Natural killer cell (primary cell): Measurements from ENCODE around the gene GSN. TPM values are rescaled to one million over a fixed set of nuclear protein-coding genes. Genes with fewer than 3 reads are reported as not detected.

Source experiments
- ATAC-seq, 3 donors: fragments of 150-1000 bp in 2 of 3; fragments of 200-7000 bp in 1 of 3; cut with Tn5 transposase; 1 replicate in 1 of 3; 2 replicates in 2 of 3; pipeline ENCODE4 v1.10.0; 2021; ENCODE audit warnings: mild to moderate bottlenecking in 2 of 3, moderate library complexity in 2 of 3
- DNase-seq, 2 donors: peaks; one replicate each; pipeline versions ENCODE4 v3.0.0 to v3.0.0-alpha.2; 2013 to 2021; ENCODE audit warnings: mixed read lengths in 1 of 2
- H3K27ac ChIP-seq: one replicate; pipeline ENCODE4 v1.5.1; 2013; ENCODE audit warnings: mild to moderate bottlenecking, low read length
- H3K27me3 ChIP-seq: one replicate; pipeline ENCODE4 v1.6.1; 2013; ENCODE audit warnings: low read length; ENCODE audit not compliant: control insufficient read depth, insufficient read depth
- H3K36me3 ChIP-seq: one replicate; pipeline ENCODE4 v1.6.1; 2013; ENCODE audit warnings: low read length; ENCODE audit not compliant: control insufficient read depth, insufficient read depth
- H3K4me1 ChIP-seq: one replicate; pipeline ENCODE4 v1.6.1; 2013; ENCODE audit warnings: low read length; ENCODE audit not compliant: control insufficient read depth, insufficient read depth
- H3K4me3 ChIP-seq: one replicate; pipeline ENCODE4 v1.5.1; 2013; ENCODE audit warnings: low read length
- H3K9me3 ChIP-seq: one replicate; pipeline ENCODE4 v1.6.1; 2013; ENCODE audit warnings: low read length; ENCODE audit not compliant: control insufficient read depth, insufficient read depth
- H3K27ac Mint-ChIP-seq, 2 donors: one replicate each; pipeline ENCODE4 v1.8.0; 2022; ENCODE audit warnings: mild to moderate bottlenecking in 2 of 2, mixed read lengths in 2 of 2, moderate library complexity in 1 of 2
- H3K27me3 Mint-ChIP-seq, 2 donors: one replicate each; pipeline ENCODE4 v1.8.0; 2022; ENCODE audit warnings: low read depth in 2 of 2, mixed read lengths in 2 of 2
- H3K36me3 Mint-ChIP-seq: one replicate; pipeline ENCODE4 v1.8.0; 2022; ENCODE audit warnings: mixed read lengths
- H3K4me1 Mint-ChIP-seq, 2 donors: one replicate each; pipeline ENCODE4 v1.8.0; 2022; ENCODE audit warnings: mixed read lengths in 2 of 2
- H3K4me3 Mint-ChIP-seq: one replicate; pipeline ENCODE4 v1.8.0; 2022; ENCODE audit warnings: mild to moderate bottlenecking, moderate library complexity, mixed read lengths
- H3K9me3 Mint-ChIP-seq, 2 donors: one replicate each; pipeline ENCODE4 v1.8.0; 2022; ENCODE audit warnings: mixed read lengths in 2 of 2
- CTCF ChIP-seq: fragments of 200-600 bp; IDR thresholded peaks from one replicate; pipeline ENCODE4 v1.8.0; 2022; ENCODE audit warnings: antibody characterized with exemption
- WGBS: methylation state at CpG from one replicate; pipeline ENCODE4 v1.1.7; 2013; ENCODE audit warnings: missing lambda C conversion rate; ENCODE audit not compliant: insufficient coverage; 5-methylcytosine and 5-hydroxymethylcytosine counted together
- intact Hi-C: fragments of 100-400 bp; cut with micrococcal nuclease; formaldehyde crosslinking; loops from one replicate; pipeline ENCODE4 v1.14.2; 2022
- total RNA-seq, 4 donors: library from RNA; stranded (reverse); fragments of 120-200 nt in 1 of 4; gene quantifications; one replicate each; pipeline versions ENCODE4 v1.2.3 to v1.2.4, GENCODE V29; 2013 to 2022

GSN gene
- total RNA-seq, 3 donors from 2014 or later (not counting 1 experiment from before 2014, with no cell fraction given) = 92.9 to 103 (median 103) TPM

GRCh38 chr9:121298016-121298538 lies 30.1 kb downstream of the GSN start:
- no peaks in the 10 kb centered on the region for H3K9me3 Mint-ChIP-seq
- intact Hi-C loops = no loop called here
- peaks cover 23% of the 10 kb centered on the region for H3K4me1 ChIP-seq
- ATAC-seq (no peak), DNase-seq (no peak)
- TF ChIP-seq CTCF = no peak
- peak overlapping the region; percentile 25 to 75 for H3K27ac Mint-ChIP-seq
- H3K4me1 Mint-ChIP-seq = peaks cover 18 to 33% of the 10 kb centered on the region in 2 donors
- H3K36me3 ChIP-seq = peaks cover 10% of the 10 kb centered on the region
- no peaks in the 10 kb centered on the region for H3K27me3 Mint-ChIP-seq
- WGBS = 94% methylated on average over 6 of the region's 7 CpGs
- H3K27me3 ChIP-seq = no peaks in the 10 kb centered on the region
- peak overlapping the region; percentile 14 for H3K4me3 Mint-ChIP-seq
- H3K36me3 Mint-ChIP-seq = no peaks in the 10 kb centered on the region
- H3K4me3 ChIP-seq = no peak overlapping the region
- H3K9me3 ChIP-seq = no peaks in the 10 kb centered on the region
- H3K27ac ChIP-seq = no peak overlapping the region

GRCh38 chr9:121298689-121299466 lies 30.9 kb downstream of the GSN start:
- H3K27me3 ChIP-seq = no peaks in the 10 kb centered on the region
- Mint-ChIP-seq H3K4me3 (peak overlapping the region; percentile 81), H3K36me3 (no peaks in the 10 kb centered on the region), H3K27me3 (no peaks in the 10 kb centered on the region), H3K4me1 (peaks cover 18 to 33% of the 10 kb centered on the region in 2 donors), H3K27ac (peak overlapping the region; percentile 25 to 75), H3K9me3 (no peaks in the 10 kb centered on the region)
- H3K36me3 ChIP-seq = peaks cover 18% of the 10 kb centered on the region
- intact Hi-C loops = no loop called here
- H3K4me1 ChIP-seq = peaks cover 23% of the 10 kb centered on the region
- peak overlapping the region; percentile 37 for H3K4me3 ChIP-seq
- TF ChIP-seq CTCF = no peak
- peak in 2 of 3 donors; percentile 24 to 41 for ATAC-seq
- no peaks in the 10 kb centered on the region for H3K9me3 ChIP-seq
- no peak overlapping the region for H3K27ac ChIP-seq
- 46% methylated on average over 12 of the region's 13 CpGs for WGBS
- no peak for DNase-seq

GRCh38 chr9:121299467-121300282 lies 31.7 kb downstream of the GSN start:
- no peak for TF ChIP-seq CTCF
- peak; percentile 73 to 81 (median 74) for ATAC-seq
- no peak overlapping the region for H3K27ac ChIP-seq
- H3K27me3 Mint-ChIP-seq = no peaks in the 10 kb centered on the region
- H3K27ac Mint-ChIP-seq = peak overlapping the region; percentile 25 to 75
- peak; percentile 10 to 27 for DNase-seq
- peaks cover 23% of the 10 kb centered on the region for H3K4me1 ChIP-seq
- H3K4me3 Mint-ChIP-seq = peak overlapping the region; percentile 89
- intact Hi-C loops = no loop called here
- peaks cover 18 to 33% of the 10 kb centered on the region in 2 donors for H3K4me1 Mint-ChIP-seq
- WGBS = 2% methylated on average over 74 of the region's 74 CpGs
- peaks cover 25% of the 10 kb centered on the region for H3K36me3 ChIP-seq
- peaks cover 6% of the 10 kb centered on the region for H3K36me3 Mint-ChIP-seq
- no peaks in the 10 kb centered on the region for H3K9me3 Mint-ChIP-seq
- H3K9me3 ChIP-seq = no peaks in the 10 kb centered on the region
- no peaks in the 10 kb centered on the region for H3K27me3 ChIP-seq
- H3K4me3 ChIP-seq = peak overlapping the region; percentile 37
